Measurements from ENCODE around the gene CCDC122. TPM values are rescaled to one million over a fixed set of nuclear protein-coding genes. Genes with fewer than 3 reads are reported as not detected.

Gene CCDC122
- polyA plus RNA-seq, 2 of the 4 experiments (the other 2 are of a cell fraction) = 2.6 to 4.3 TPM

DNA sequence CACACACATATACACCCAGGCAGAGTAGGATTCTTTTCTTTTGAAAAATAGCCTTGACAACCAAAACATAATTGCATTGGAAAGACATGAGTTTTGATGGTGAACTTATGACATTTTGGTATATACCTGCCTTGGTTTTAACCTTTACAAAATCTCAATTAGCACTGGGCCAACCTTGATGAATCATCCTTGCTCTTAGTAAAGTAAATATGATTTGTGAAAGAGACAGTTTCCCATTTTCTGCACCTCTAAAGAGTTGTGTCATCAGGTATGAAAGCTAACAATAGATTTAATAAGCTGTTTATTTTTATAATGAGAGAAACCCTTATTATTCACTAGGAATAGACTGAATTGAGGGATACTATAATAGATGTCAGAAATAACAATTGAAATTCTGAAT, 77.0 kb downstream of the CCDC122 start:
- TF ChIP-seq CBX2 (IDR thresholded peaks at IDR 0.05; ENCODE audit: borderline replicate concordance, low read depth) (no peak), JUNB (IDR thresholded peaks at IDR 0.05) (no peak), EHF (CRISPR knock-in tag; IDR thresholded peaks at IDR 0.05) (no peak), RFX5 (IDR thresholded peaks at IDR 0.05) (no peak), RARB (CRISPR knock-in tag; IDR thresholded peaks at IDR 0.05) (no peak), CEBPB (IDR thresholded peaks at IDR 0.05) (no peak)
- DNase-seq (ENCODE audit: low read depth in 1 of 2, low spot score in 1 of 2) (no peak), FAIRE-seq (no peak), ATAC-seq (no peak)
- peaks cover 8% of the 10 kb centered on the region; the same call in 2 of the 3 replicates for H3K4me1 ChIP-seq
- no peak overlapping the region; a peak in 1 of 6 replicates for H3K27ac ChIP-seq
- ChIA-PET CTCF (interaction anchor here (3.6 kb wide), 1 partner anchor 15 kb away, joined by 21 read pairs; the partner anchor contains the start of gene ENOX1), POLR2A (interaction anchor here (1.1 kb wide), 1 partner anchor 1754 kb away, joined by 4 read pairs; the partner anchor contains the start of gene DGKH)
- no peak overlapping the region for H3K4me2 ChIP-seq
- no peaks in the 10 kb centered on the region for H3K9me3 ChIP-seq
- H3K4me3 ChIP-seq = no peak overlapping the region

DNA sequence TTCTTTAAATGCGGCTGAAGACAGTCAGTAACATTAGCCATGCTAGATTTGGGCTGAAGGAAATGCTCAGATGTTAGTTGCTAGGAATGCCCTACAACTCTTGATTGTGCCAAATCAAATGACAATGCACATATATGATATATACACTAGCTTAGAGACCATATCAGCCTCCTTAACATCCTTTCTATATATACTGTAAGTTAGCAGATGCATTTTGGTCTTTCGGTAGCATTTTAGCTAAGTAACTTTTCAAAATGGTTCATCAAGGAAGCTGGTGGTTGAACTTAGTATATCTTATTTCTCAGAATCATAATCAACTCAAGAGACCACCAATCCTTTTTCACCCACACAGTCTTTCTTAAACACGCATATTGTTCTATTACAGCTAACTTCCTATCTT, 78.7 kb downstream of the CCDC122 start:
- FAIRE-seq = no peak
- CTCF ChIA-PET = interaction anchor here (0.8 to 1.8 kb wide), 4 partner anchors 15 to 1206 kb away, joined by 3 to 5 read pairs (median 4); no protein-coding TSS in a partner anchor

DNA sequence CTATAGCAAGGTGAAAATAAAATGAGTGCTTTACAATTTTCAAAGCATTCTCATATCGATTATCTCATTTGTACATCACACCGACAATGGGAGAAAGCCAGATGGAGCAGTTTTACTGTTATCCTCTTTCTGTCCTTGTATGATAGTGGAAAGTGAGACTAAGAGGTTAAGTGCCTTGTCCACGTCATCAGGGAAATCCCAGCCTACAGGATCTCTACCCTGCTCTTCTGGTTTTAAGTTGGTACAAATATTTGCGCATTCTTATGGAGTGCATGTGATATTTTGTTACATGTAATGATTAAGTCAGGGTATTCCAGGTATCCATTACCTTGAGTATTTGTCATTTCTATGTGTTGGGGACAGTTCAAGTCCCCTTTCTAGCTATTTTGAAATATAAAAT, 80.3 kb downstream of the CCDC122 start:
- ATAC-seq (no peak), FAIRE-seq (no peak)
- CTCF ChIA-PET = no interaction called here
- TF ChIP-seq GATA3 (IDR thresholded peaks at IDR 0.05; ENCODE audit: borderline replicate concordance) = no peak
- TF ChIP-seq MYC (IDR thresholded peaks at IDR 0.05; ENCODE audit: borderline replicate concordance, low read length) = no peak
- TF ChIP-seq, protein P1, sequence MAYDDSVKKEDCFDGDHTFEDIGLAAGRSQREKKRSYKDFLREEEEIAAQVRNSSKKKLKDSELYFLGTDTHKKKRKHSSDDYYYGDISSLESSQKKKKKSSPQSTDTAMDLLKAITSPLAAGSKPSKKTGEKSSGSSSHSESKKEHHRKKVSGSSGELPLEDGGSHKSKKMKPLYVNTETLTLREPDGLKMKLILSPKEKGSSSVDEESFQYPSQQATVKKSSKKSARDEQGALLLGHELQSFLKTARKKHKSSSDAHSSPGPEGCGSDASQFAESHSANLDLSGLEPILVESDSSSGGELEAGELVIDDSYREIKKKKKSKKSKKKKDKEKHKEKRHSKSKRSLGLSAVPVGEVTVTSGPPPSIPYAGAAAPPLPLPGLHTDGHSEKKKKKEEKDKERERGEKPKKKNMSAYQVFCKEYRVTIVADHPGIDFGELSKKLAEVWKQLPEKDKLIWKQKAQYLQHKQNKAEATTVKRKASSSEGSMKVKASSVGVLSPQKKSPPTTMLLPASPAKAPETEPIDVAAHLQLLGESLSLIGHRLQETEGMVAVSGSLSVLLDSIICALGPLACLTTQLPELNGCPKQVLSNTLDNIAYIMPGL (CRISPR knock-in tag; IDR thresholded peaks at IDR 0.05; ENCODE audit: borderline replicate concordance) = no peak
- no peak for TF ChIP-seq HOXB5 (CRISPR knock-in tag; IDR thresholded peaks at IDR 0.05)
- TF ChIP-seq, protein P2, sequence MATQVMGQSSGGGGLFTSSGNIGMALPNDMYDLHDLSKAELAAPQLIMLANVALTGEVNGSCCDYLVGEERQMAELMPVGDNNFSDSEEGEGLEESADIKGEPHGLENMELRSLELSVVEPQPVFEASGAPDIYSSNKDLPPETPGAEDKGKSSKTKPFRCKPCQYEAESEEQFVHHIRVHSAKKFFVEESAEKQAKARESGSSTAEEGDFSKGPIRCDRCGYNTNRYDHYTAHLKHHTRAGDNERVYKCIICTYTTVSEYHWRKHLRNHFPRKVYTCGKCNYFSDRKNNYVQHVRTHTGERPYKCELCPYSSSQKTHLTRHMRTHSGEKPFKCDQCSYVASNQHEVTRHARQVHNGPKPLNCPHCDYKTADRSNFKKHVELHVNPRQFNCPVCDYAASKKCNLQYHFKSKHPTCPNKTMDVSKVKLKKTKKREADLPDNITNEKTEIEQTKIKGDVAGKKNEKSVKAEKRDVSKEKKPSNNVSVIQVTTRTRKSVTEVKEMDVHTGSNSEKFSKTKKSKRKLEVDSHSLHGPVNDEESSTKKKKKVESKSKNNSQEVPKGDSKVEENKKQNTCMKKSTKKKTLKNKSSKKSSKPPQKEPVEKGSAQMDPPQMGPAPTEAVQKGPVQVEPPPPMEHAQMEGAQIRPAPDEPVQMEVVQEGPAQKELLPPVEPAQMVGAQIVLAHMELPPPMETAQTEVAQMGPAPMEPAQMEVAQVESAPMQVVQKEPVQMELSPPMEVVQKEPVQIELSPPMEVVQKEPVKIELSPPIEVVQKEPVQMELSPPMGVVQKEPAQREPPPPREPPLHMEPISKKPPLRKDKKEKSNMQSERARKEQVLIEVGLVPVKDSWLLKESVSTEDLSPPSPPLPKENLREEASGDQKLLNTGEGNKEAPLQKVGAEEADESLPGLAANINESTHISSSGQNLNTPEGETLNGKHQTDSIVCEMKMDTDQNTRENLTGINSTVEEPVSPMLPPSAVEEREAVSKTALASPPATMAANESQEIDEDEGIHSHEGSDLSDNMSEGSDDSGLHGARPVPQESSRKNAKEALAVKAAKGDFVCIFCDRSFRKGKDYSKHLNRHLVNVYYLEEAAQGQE (IDR thresholded peaks at IDR 0.05) = no peak
- no peak for TF ChIP-seq TFCP2L1 (CRISPR knock-in tag; IDR thresholded peaks at IDR 0.05)
- TF ChIP-seq ZNF302 (CRISPR knock-in tag; IDR thresholded peaks at IDR 0.05) = no peak
- TF ChIP-seq, protein P3, sequence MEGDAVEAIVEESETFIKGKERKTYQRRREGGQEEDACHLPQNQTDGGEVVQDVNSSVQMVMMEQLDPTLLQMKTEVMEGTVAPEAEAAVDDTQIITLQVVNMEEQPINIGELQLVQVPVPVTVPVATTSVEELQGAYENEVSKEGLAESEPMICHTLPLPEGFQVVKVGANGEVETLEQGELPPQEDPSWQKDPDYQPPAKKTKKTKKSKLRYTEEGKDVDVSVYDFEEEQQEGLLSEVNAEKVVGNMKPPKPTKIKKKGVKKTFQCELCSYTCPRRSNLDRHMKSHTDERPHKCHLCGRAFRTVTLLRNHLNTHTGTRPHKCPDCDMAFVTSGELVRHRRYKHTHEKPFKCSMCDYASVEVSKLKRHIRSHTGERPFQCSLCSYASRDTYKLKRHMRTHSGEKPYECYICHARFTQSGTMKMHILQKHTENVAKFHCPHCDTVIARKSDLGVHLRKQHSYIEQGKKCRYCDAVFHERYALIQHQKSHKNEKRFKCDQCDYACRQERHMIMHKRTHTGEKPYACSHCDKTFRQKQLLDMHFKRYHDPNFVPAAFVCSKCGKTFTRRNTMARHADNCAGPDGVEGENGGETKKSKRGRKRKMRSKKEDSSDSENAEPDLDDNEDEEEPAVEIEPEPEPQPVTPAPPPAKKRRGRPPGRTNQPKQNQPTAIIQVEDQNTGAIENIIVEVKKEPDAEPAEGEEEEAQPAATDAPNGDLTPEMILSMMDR (IDR thresholded peaks at IDR 0.05) = no peak
- no peak for TF ChIP-seq HOXA7 (CRISPR knock-in tag; IDR thresholded peaks at IDR 0.05)

More for the DNA sequence above, 78.7 kb downstream of the CCDC122 start:
- 63% methylated on average over 3 of the region's 3 CpGs for WGBS (ENCODE audit: missing lambda C conversion rate)
- DNase-seq (ENCODE audit: low read depth in 1 of 2, low spot score in 1 of 2) = no peak
- POLR2A ChIA-PET = no interaction called here
- no peak overlapping the region for H3K4me2 ChIP-seq
- H3K4me1 ChIP-seq = peaks cover 7% of the 10 kb centered on the region; the same call in 2 of the 3 replicates
- H3K4me3 ChIP-seq = no peak overlapping the region
- H3K27ac ChIP-seq = no peak overlapping the region; a peak in 1 of 6 replicates
- ATAC-seq = no peak
- H3K9me3 ChIP-seq = no peaks in the 10 kb centered on the region
- TF ChIP-seq ZNF302 (CRISPR knock-in tag; IDR thresholded peaks at IDR 0.05) (no peak), RNF2 (IDR thresholded peaks at IDR 0.05; ENCODE audit: borderline replicate concordance, low read depth) (no peak), ZFP36 (IDR thresholded peaks at IDR 0.05; ENCODE audit: borderline replicate concordance, partially characterized antibody) (no peak), CHD4 (IDR thresholded peaks at IDR 0.05; ENCODE audit: borderline replicate concordance) (no peak)
- TF ChIP-seq, protein P4, sequence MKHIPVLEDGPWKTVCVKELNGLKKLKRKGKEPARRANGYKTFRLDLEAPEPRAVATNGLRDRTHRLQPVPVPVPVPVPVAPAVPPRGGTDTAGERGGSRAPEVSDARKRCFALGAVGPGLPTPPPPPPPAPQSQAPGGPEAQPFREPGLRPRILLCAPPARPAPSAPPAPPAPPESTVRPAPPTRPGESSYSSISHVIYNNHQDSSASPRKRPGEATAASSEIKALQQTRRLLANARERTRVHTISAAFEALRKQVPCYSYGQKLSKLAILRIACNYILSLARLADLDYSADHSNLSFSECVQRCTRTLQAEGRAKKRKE (CRISPR knock-in tag; IDR thresholded peaks at IDR 0.05; ENCODE audit: low read depth) = no peak
- TF ChIP-seq, protein P2 (IDR thresholded peaks at IDR 0.05) = no peak
- TF ChIP-seq, protein P5, sequence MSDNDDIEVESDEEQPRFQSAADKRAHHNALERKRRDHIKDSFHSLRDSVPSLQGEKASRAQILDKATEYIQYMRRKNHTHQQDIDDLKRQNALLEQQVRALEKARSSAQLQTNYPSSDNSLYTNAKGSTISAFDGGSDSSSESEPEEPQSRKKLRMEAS (IDR thresholded peaks at IDR 0.05) = no peak

More for the DNA sequence above, 80.3 kb downstream of the CCDC122 start:
- no peak overlapping the region for H3K4me3 ChIP-seq
- POLR2A ChIA-PET = no interaction called here
- H3K27ac ChIP-seq = no peak overlapping the region
- H3K4me1 ChIP-seq = no peaks in the 10 kb centered on the region
- no peak for DNase-seq (ENCODE audit: low read depth in 1 of 2, low spot score in 1 of 2)
- 37% methylated on average over 4 of the region's 4 CpGs for WGBS (ENCODE audit: missing lambda C conversion rate)
- no peaks in the 10 kb centered on the region for H3K9me3 ChIP-seq
- H3K4me2 ChIP-seq = no peak overlapping the region

All from A549 (cell line).